GM12874 (cell line): ENCODE data around the gene LETM1.

ENCODE experiments used
- CTCF ChIP-seq: IDR thresholded peaks from 2 replicates; pipeline ENCODE4 v1.5.1; 2011; ENCODE audit warnings: low read depth, mild to moderate bottlenecking, control low read depth, low read length, moderate library complexity; ENCODE audit not compliant: insufficient read depth

The LETM1 gene

GRCh38 chr4:1806596-1807331 is 49.2 kb downstream of the LETM1 start:
- no peak for TF ChIP-seq CTCF

- no peak for TF ChIP-seq CTCF
Measured at GRCh38 chr4:1806223-1806564, 49.8 kb downstream of the LETM1 start.

- no peak for TF ChIP-seq CTCF
Measured at GRCh38 chr4:1805493-1806222, 50.3 kb downstream of the LETM1 start.

- TF ChIP-seq CTCF = no peak
Measured at GRCh38 chr4:1804638-1805492, 51.1 kb downstream of the LETM1 start.

- TF ChIP-seq CTCF = no peak
Measured at GRCh38 chr4:1803523-1804423, 52.2 kb downstream of the LETM1 start.

- no peak for TF ChIP-seq CTCF
Measured at GRCh38 chr4:1802720-1803522, 53.0 kb downstream of the LETM1 start.
